Mesendoderm (in vitro differentiated cells): Measurements from ENCODE around the gene ATP2B1.
A peak's percentile ranks its signal among the peaks of the same experiment; 100 is the strongest.

Experiments
- DNase-seq: peaks from one replicate; pipeline ENCODE4 v3.0.0; 2013
- H2AK5ac ChIP-seq: 2 replicates; pipeline ENCODE4 v1.6.1; 2013; ENCODE audit warnings: low read length, inconsistent platforms
- H2BK120ac ChIP-seq: 2 replicates; pipeline ENCODE4 v1.6.1; 2013; ENCODE audit warnings: low read depth, mild to moderate bottlenecking, low read length, moderate library complexity, mixed read lengths
- H2BK15ac ChIP-seq: replicated peaks from 2 replicates; pipeline ENCODE4 v1.6.1; 2013; ENCODE audit warnings: low read depth, mild to moderate bottlenecking, moderate library complexity
- H2BK5ac ChIP-seq: 2 replicates; pipeline ENCODE4 v1.6.1; 2013; ENCODE audit warnings: low read length, inconsistent platforms
- H3K18ac ChIP-seq: 2 replicates; pipeline ENCODE4 v1.6.1; 2013; ENCODE audit warnings: mild to moderate bottlenecking, low read length, mixed read lengths
- H3K23ac ChIP-seq: one replicate; pipeline ENCODE4 v1.6.1; 2013; ENCODE audit warnings: low read length
- H3K27ac ChIP-seq: 2 replicates; pipeline ENCODE4 v1.5.1; 2013; ENCODE audit warnings: low read depth, mild to moderate bottlenecking, inconsistent platforms, low read length, moderate library complexity
- H3K27me3 ChIP-seq: 2 replicates; pipeline ENCODE4 v1.6.1; 2013; ENCODE audit warnings: low read length, control low read depth, mild to moderate bottlenecking, inconsistent platforms; ENCODE audit not compliant: insufficient read depth, poor library complexity
- H3K36me3 ChIP-seq: 2 replicates; pipeline ENCODE4 v1.6.1; 2013; ENCODE audit warnings: low read length, inconsistent platforms; ENCODE audit not compliant: control insufficient read depth, insufficient read depth
- H3K4ac ChIP-seq: one replicate; pipeline ENCODE4 v1.6.1; 2013; ENCODE audit warnings: low read depth, mild to moderate bottlenecking, low read length, moderate library complexity
- H3K4me1 ChIP-seq: 2 replicates; pipeline ENCODE4 v1.6.1; 2013; ENCODE audit warnings: low read depth, low read length, inconsistent platforms; ENCODE audit not compliant: control insufficient read depth
- H3K4me2 ChIP-seq: 2 replicates; pipeline ENCODE4 v1.6.1; 2013; ENCODE audit warnings: low read length
- H3K4me3 ChIP-seq: 2 replicates; pipeline ENCODE4 v1.5.1; 2013; ENCODE audit warnings: mild to moderate bottlenecking, low read length
- H3K56ac ChIP-seq: one replicate; pipeline ENCODE4 v1.6.1; 2013; ENCODE audit warnings: low read length
- H3K79me1 ChIP-seq: 2 replicates; pipeline ENCODE4 v1.6.1; 2013; ENCODE audit warnings: low read length, inconsistent platforms
- H3K79me2 ChIP-seq: 2 replicates; pipeline ENCODE4 v1.6.1; 2013; ENCODE audit warnings: mild to moderate bottlenecking, low read length; ENCODE audit not compliant: control insufficient read depth, insufficient read depth
- H3K9ac ChIP-seq: 2 replicates; pipeline ENCODE4 v1.6.1; 2013; ENCODE audit warnings: low read length, inconsistent platforms
- H4K5ac ChIP-seq: one replicate; pipeline ENCODE4 v1.6.1; 2013; ENCODE audit warnings: low read length
- H4K8ac ChIP-seq: one replicate; pipeline ENCODE4 v1.6.1; 2013; ENCODE audit warnings: low read depth, mild to moderate bottlenecking, control low read depth, low read length, moderate library complexity
- WGBS: extraction: QIAGEN DNeasy Blood & Tissue Kit; methylation state at CpG from one replicate; pipeline ENCODE4 v1.1.7; 2013; ENCODE audit warnings: low lambda C conversion rate, missing lambda C conversion rate; ENCODE audit not compliant: insufficient coverage; ENCODE audit errors: extremely low coverage; 5-methylcytosine and 5-hydroxymethylcytosine counted together

The ATP2B1 gene

DNA sequence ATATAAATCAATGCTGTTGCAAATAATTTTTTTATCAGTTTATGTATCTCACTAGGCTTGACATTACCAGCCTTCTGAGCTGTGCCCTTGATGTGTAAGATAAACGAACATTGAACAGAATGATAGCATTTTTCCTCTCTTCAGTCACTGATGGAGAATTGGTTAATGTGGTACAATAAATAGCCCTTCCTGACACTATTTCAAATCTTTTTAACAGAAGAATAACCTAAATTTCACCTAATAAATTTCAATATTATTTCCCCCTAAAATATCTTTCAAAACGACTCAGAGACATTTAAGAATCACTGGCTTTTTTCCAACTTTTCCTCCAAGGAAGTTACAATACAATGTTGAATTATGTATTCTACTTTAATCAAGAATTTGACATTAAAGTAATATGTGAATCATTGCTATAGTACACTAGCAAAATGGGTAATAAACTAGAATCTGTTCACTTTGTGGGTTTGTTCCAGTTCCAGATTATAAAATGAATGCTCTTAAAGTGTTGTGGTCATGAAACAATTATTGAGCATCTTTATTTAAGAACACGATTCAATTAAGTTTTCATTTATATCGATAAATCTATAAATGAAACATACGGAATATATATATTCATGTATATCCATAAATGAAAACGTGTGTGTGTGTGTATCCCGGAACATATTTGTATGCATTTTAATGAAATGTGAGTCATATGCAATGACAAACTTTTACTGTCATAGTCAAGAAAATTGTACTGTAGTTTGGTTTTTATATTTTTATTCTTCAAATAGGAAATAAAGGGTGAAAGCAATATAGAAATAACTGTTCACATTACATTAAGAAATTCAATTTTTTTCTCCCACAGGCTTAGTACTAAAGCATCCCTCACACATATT is 2.5 kb upstream of the ATP2B1 start:
- WGBS, result 100% methylated on average over 1 of the region's 7 CpGs

DNA sequence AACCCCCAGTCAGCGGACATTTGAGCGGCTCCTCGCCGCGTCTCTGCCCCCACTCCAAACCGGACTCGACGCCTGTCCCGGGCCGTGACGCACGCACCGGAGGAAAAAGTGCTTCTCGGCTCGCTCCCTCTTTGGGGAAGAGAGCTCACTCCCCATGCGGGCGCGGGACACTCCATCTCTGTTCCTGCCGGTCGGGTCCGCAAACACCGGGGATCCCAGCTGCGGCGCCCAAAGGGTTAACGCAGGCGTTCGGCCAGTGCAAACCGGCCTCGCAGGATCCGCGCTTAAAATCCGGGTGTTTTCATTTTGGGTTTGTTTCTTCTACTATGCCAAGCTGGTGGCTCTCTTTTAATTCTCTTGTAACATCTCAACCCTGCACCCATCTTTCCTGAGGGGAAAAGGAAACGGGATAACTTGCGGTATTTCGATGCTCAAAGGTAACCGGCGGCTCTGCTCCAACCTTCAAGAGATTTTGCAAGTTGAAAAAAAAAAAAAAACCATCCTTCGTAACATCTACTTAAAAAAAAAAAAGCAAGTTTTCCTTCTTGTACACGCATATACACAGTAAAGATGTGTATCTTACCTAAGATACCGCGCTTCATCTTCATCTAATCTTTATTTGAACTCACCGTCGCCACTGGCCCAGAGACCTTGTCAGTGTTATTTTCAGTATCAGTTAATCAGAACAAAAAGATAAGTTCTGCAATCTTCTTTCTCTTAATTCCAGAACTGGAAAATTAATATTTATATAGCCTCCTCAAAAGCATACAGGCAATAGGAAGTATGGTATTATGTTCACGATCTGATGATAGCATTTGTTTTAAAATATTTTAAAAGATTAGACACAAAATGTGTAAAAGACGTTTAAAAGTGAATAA is 1.6 kb upstream of the ATP2B1 start:
- H3K4me2 ChIP-seq, result peak overlapping the region; percentile 65
- peak overlapping the region; percentile 70 for H3K18ac ChIP-seq
- H3K4me3 ChIP-seq, result peak overlapping the region; percentile 59
- peak overlapping the region; percentile 77 for H3K9ac ChIP-seq
- H2BK15ac ChIP-seq, result no peak overlapping the region
- H3K27me3 ChIP-seq, result peaks cover 4% of the 10 kb centered on the region
- peak overlapping the region; percentile 6 for H3K23ac ChIP-seq
- H3K36me3 ChIP-seq, result no peaks in the 10 kb centered on the region
- H2BK5ac ChIP-seq, result no peak overlapping the region
- H3K4me1 ChIP-seq, result peaks cover 2% of the 10 kb centered on the region
- no peak for DNase-seq
- H3K79me2 ChIP-seq, result peaks cover 2% of the 10 kb centered on the region
- H4K5ac ChIP-seq, result no peak overlapping the region
- H3K27ac ChIP-seq, result peak overlapping the region; percentile 33
- WGBS, result 100% methylated on average over 1 of the region's 45 CpGs
- H3K4ac ChIP-seq, result no peak overlapping the region
- H2AK5ac ChIP-seq, result no peak overlapping the region
- H3K79me1 ChIP-seq, result peaks cover 2% of the 10 kb centered on the region
- H2BK120ac ChIP-seq, result no peak overlapping the region
- H4K8ac ChIP-seq, result no peak overlapping the region
- H3K56ac ChIP-seq, result peak overlapping the region; percentile 87

More for the DNA sequence above, 2.5 kb upstream of the ATP2B1 start:
- Histone ChIP-seq H3K4ac (no peak overlapping the region), H3K4me3 (no peak overlapping the region), H3K79me2 (peaks cover 2% of the 10 kb centered on the region), H3K4me2 (no peak overlapping the region), H4K8ac (no peak overlapping the region), H3K27ac (no peak overlapping the region), H2BK120ac (no peak overlapping the region), H3K9ac (no peak overlapping the region), H3K23ac (no peak overlapping the region), H2AK5ac (no peak overlapping the region), H3K79me1 (peaks cover 2% of the 10 kb centered on the region), H3K18ac (no peak overlapping the region), H3K27me3 (peaks cover 4% of the 10 kb centered on the region), H4K5ac (no peak overlapping the region), H2BK15ac (no peak overlapping the region), H3K4me1 (peaks cover 2% of the 10 kb centered on the region), H3K56ac (no peak overlapping the region), H3K36me3 (no peaks in the 10 kb centered on the region), H2BK5ac (no peak overlapping the region)
- no peak for DNase-seq

DNA sequence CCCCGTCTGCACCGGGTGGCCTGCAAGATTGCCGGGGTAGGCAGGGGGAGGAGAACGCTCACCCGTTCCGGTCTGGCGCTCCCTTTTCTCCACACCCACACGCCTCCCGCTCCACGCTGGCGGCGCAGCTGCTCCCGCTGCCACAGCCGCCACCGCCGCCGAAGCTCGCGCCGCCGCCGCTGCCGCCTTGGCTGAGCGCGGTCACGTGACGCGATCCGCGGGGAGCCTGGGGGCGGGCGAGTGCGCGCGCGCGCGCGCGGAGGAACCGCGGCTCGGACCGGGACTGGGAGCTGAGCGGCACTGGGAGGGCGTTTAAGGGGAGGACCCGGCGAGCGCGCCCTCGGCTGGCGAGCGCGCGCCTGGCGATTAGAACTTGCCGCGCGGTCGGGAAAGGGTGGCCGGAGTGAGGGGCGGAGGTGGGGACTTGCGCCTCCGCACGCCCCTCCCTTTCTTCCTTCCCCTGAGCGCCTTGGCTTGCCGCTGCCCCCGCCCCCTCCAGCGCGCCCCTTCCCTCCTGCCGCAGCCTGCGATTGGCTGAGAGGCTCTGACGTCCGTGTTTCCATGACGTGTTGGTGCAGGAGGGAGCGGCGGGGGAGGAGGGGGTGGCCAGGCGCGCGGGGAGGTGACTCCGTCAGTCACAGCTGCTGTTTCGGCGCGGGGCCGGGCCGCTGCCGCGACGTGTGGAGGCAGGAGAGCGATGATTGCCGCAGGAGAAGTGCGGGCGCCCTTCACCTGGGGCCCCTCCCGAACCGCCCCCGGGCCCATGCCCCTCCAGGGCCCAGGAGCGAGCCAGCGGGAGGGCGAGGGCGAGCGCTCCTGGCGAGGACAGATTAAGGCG is 738 bp upstream of the ATP2B1 start:
- Histone ChIP-seq H3K4me3 (peak overlapping the region; percentile 82), H3K4me1 (peaks cover 2% of the 10 kb centered on the region), H3K79me1 (peaks cover 2% of the 10 kb centered on the region), H3K4ac (peak overlapping the region; percentile 64), H3K36me3 (no peaks in the 10 kb centered on the region), H3K9ac (peak overlapping the region; percentile 92), H3K56ac (peak overlapping the region; percentile 99), H3K18ac (peak overlapping the region; percentile 75), H4K8ac (no peak overlapping the region), H3K79me2 (peaks cover 2% of the 10 kb centered on the region), H2BK120ac (no peak overlapping the region), H2AK5ac (no peak overlapping the region), H2BK5ac (no peak overlapping the region), H4K5ac (no peak overlapping the region), H3K4me2 (peak overlapping the region; percentile 65), H3K27ac (peak overlapping the region; percentile 93), H3K27me3 (peaks cover 4% of the 10 kb centered on the region), H3K23ac (peak overlapping the region; percentile 45), H2BK15ac (no peak overlapping the region)
- DNase-seq, result peak; percentile 99
- no CpG with 5 or more reads among the region's 103 CpGs for WGBS

DNA sequence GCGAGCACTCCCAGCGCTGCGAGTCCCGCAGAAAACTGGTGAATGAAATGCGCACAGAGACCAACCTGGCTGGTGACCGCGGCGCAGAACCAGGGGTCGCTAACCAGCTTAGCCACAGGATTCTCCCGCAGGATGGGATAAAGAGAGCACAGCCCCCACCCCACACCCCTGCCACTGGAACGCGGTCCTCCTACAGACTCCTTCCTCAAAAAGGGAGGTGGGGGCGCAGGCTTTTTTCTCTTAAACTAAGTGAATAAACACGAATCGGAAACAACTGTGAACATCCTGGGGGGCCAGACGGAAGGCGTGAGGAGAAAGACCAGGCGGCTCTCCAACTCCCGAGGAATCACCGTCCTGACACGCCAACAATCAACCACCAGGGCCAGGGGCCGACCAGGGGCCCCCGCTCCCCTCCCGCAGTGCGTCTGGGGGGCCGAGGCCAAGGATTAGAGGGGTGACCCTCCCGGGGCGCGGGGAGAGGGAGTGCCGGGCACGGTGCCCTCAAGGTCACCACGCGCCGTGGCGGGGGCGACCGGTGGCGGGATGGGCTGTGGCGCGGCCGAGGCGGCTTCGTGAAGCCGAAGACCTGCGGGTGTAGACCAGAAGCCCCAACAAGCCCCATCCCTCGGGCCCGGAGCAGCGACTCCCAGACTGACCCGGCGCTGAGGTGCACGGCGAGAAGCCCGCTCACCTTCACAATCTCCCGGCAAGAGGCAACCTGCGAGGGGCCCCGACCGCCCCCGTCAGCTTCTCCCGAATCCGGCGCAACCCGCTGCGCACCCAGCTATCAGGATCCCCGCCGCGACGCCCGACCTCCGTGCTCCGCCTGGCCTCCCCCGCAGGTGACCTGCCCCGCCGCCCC is 704 bp downstream of the ATP2B1 start:
- H2BK5ac ChIP-seq, result no peak overlapping the region
- no peak overlapping the region for H3K4ac ChIP-seq
- peaks cover 4% of the 10 kb centered on the region for H3K79me2 ChIP-seq
- H3K9ac ChIP-seq, result peak overlapping the region; percentile 92
- H3K36me3 ChIP-seq, result no peaks in the 10 kb centered on the region
- WGBS, result no CpG with 5 or more reads among the region's 73 CpGs
- H3K18ac ChIP-seq, result peak overlapping the region; percentile 91
- peak overlapping the region; percentile 68 for H3K4me3 ChIP-seq
- peak overlapping the region; percentile 99 for H3K56ac ChIP-seq
- H3K4me1 ChIP-seq, result peaks cover 2% of the 10 kb centered on the region
- H4K8ac ChIP-seq, result no peak overlapping the region
- H2BK120ac ChIP-seq, result no peak overlapping the region
- DNase-seq, result peak; percentile 72
- no peak overlapping the region for H3K23ac ChIP-seq
- no peak overlapping the region for H4K5ac ChIP-seq
- H3K27me3 ChIP-seq, result peaks cover 4% of the 10 kb centered on the region
- H3K27ac ChIP-seq, result peak overlapping the region; percentile 93
- H2BK15ac ChIP-seq, result no peak overlapping the region
- H3K79me1 ChIP-seq, result peaks cover 2% of the 10 kb centered on the region
- H2AK5ac ChIP-seq, result no peak overlapping the region
- H3K4me2 ChIP-seq, result peak overlapping the region; percentile 75
